Measurements from ENCODE around the gene CYBC1. TPM values are rescaled to one million over a fixed set of nuclear protein-coding genes. Genes with fewer than 3 reads are reported as not detected.

Gene CYBC1
- total RNA-seq, 4 donors from 2014 or later, result 79.2 to 103 (median 88.0) TPM

- no peak for DNase-seq
- Histone ChIP-seq H3K27ac (no peak overlapping the region), H3K9me3 (no peaks in the 10 kb centered on the region), H3K4me3 (no peak overlapping the region), H3K27me3 (no peaks in the 10 kb centered on the region), H3K36me3 (peaks cover 0 to 21% (median 0%) of the 10 kb centered on the region in 3 donors), H3K4me1 (peaks cover 0 to 2% (median 1%) of the 10 kb centered on the region in 4 donors)
- TF ChIP-seq POLR2A (IDR thresholded peaks at IDR 0.05), result no peak
- TF ChIP-seq, protein P1, sequence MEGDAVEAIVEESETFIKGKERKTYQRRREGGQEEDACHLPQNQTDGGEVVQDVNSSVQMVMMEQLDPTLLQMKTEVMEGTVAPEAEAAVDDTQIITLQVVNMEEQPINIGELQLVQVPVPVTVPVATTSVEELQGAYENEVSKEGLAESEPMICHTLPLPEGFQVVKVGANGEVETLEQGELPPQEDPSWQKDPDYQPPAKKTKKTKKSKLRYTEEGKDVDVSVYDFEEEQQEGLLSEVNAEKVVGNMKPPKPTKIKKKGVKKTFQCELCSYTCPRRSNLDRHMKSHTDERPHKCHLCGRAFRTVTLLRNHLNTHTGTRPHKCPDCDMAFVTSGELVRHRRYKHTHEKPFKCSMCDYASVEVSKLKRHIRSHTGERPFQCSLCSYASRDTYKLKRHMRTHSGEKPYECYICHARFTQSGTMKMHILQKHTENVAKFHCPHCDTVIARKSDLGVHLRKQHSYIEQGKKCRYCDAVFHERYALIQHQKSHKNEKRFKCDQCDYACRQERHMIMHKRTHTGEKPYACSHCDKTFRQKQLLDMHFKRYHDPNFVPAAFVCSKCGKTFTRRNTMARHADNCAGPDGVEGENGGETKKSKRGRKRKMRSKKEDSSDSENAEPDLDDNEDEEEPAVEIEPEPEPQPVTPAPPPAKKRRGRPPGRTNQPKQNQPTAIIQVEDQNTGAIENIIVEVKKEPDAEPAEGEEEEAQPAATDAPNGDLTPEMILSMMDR (IDR thresholded peaks at IDR 0.05), result no peak
Observed at GRCh38 chr17:82406131-82406671, 44.4 kb downstream of the CYBC1 start.

DNA sequence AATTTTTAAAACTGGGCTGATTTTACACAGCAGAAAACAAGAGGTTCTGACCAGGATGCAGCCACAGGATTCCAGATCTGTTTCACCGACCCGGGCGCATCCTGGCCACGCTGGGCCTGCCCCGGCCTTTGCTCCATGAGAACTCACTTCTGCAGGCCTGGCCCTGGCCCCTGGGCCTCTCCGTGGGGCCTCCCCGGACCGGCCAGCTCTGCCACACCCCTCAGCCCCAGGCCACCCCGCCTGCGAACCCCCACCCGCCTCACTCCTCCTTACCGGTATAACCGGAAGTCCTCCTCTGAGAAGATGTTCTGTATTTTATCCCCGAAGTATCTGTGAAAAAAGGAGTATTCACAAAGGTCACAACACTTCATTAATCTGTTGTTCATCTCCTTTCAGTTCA is 45.5 kb downstream of the CYBC1 start:
- Histone ChIP-seq H3K27me3 (no peaks in the 10 kb centered on the region), H3K27ac (no peak overlapping the region), H3K4me3 (no peak overlapping the region), H3K4me1 (peaks cover 0 to 4% (median 2%) of the 10 kb centered on the region in 4 donors), H3K36me3 (peaks cover 0 to 21% (median 0%) of the 10 kb centered on the region in 3 donors), H3K9me3 (no peaks in the 10 kb centered on the region)
- no peak for DNase-seq
- TF ChIP-seq, protein P1 (IDR thresholded peaks at IDR 0.05), result no peak
- no peak for TF ChIP-seq POLR2A (IDR thresholded peaks at IDR 0.05)

GRCh38 chr17:82403662-82404660 is 46.6 kb downstream of the CYBC1 start:
- H3K36me3 ChIP-seq, result peaks cover 0 to 21% (median 0%) of the 10 kb centered on the region in 3 donors

GRCh38 chr17:82402865-82403264 is 47.7 kb downstream of the CYBC1 start:
- DNase-seq, result no peak
- H3K4me1 ChIP-seq, result peaks cover 0 to 4% (median 2%) of the 10 kb centered on the region in 4 donors
- peaks cover 0 to 21% (median 0%) of the 10 kb centered on the region in 3 donors for H3K36me3 ChIP-seq
- H3K27me3 ChIP-seq, result no peaks in the 10 kb centered on the region
- TF ChIP-seq, protein P1 (IDR thresholded peaks at IDR 0.05), result no peak
- no peak for TF ChIP-seq POLR2A (IDR thresholded peaks at IDR 0.05)
- H3K4me3 ChIP-seq, result no peak overlapping the region
- H3K9me3 ChIP-seq, result no peaks in the 10 kb centered on the region
- H3K27ac ChIP-seq, result no peak overlapping the region

More at GRCh38 chr17:82403662-82404660, 46.6 kb downstream of the CYBC1 start:
- no peak for DNase-seq
- Histone ChIP-seq H3K27me3 (no peaks in the 10 kb centered on the region), H3K4me1 (peaks cover 0 to 4% (median 2%) of the 10 kb centered on the region in 4 donors), H3K9me3 (no peaks in the 10 kb centered on the region), H3K4me3 (no peak overlapping the region), H3K27ac (no peak overlapping the region)
- TF ChIP-seq POLR2A (IDR thresholded peaks at IDR 0.05), result no peak
- TF ChIP-seq, protein P1 (IDR thresholded peaks at IDR 0.05), result no peak

DNA sequence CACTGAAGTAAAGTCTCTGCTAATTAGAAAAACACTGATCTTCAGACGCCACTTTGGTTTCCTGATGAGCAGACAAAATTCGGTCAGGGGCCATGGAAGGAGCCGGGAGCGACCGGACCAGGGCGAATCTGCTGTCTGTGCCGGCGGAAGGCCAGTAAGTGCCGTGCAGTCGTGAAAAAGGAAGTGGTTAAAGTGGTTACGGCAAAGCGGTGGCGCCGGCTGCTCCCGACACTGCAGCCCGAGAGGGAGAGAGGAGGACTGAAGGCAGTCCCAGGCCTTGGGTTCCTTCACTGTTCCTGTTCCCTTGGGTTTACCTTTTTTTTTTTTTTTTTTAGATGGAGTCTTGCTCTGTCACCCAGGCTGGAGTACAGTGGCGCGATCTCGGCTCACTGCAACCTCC is 49.7 kb downstream of the CYBC1 start:
- Histone ChIP-seq H3K4me3 (no peak overlapping the region), H3K36me3 (peaks cover 0 to 29% (median 0%) of the 10 kb centered on the region in 3 donors), H3K27me3 (no peaks in the 10 kb centered on the region), H3K4me1 (peaks cover 0 to 4% (median 2%) of the 10 kb centered on the region in 4 donors), H3K9me3 (no peaks in the 10 kb centered on the region), H3K27ac (no peak overlapping the region)
- TF ChIP-seq, protein P1 (IDR thresholded peaks at IDR 0.05), result no peak
- TF ChIP-seq POLR2A (IDR thresholded peaks at IDR 0.05), result no peak
- peak in 2 of 3 donors; percentile 70 to 84 for DNase-seq
